HG03565 (cell line): ENCODE data around the gene C3orf33.

Experiments used
- ATAC-seq: cut with Tn5 transposase; IDR thresholded peaks from one replicate; pipeline ENCODE4 v1.9.1; 2021; ENCODE audit warnings: mild to moderate bottlenecking, moderate library complexity; ENCODE audit not compliant: unreplicated experiment

Gene C3orf33

DNA sequence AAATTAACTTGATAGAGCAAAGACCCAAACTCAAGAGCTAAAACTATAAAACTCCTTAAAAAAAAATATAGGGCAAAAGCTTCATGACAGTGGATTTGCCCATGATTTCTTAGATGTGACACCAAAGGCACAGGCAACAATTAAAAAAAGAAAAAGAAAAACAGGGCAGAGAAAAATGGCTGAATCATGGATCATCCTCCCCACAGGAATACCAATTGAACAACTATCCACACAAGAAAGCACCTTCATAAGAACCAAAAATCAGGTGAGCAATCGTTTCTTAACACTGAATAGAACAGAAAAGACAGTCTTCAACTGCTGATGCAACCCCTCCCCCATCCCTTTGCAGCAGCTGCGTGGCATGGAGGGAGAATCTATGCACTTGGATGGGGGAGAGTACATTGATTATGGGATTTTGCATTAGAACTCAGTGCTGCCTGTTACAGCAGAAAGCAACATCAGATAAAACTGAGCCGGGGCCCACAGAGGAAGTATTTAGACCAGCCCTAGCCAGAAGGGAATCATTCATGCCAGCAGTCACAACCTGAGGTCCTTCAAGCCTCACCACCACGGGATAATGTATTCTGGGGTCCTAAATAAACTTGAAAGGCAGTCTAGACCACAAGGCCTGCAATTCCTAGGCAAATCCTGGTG lies 15.7 kb downstream of the C3orf33 start:
- ATAC-seq: no peak

DNA sequence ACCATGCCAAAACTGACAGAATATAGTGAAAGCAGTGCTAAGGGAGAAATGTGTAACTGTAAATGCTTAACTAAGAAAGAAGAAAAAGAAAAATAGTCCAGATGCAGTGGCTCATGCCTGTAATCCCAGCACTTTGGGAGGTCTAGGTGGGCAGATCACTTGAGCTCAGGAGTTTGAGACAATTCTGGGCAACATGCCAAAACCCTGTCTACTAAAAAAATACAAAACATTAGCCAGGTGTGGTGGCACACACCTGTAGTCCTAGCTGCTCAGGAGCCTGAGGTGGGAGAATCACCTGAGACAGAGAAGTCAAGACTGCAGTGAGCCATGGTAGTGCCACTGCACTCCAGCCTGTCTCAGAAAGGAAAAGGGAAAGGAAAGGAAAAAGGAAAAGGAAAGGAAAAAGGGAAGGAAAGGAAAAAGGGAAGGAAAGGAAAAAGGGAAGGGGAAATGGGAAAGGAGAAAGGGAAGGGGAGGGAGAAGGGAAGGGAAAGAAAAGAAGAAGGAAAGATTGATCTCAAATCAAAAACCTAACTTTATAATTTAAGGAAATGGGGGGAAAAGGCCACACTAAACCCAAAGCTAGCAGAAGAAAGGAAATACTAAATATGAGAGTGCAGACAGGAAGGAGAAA lies 20.3 kb downstream of the C3orf33 start:
- no peak for ATAC-seq

DNA sequence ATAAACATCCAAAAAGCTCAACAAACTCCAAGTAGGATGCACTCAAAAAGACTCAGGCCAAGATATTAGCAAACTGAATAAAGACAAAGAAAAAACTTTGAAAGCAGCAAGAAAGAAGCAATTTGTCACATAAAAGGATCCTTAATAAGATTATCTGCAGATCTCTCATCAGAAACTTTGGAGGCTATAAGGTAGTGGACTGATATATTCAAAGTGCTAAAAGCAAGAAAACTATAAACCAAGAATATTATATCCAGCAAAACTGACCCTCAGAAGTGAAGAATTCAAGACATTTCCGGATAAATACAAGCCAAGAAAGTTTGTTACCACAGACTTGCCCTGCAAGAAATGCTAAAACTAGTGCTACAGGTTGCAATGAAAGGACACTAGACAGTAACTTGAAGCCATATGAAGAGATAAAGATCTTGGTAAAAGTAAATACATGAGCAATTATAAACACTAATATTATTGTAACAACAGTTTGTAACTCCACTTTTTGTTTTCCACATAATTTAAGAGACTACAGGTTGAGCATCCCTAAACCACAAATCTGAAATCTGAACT lies 23.6 kb downstream of the C3orf33 start:
- ATAC-seq: no peak

DNA sequence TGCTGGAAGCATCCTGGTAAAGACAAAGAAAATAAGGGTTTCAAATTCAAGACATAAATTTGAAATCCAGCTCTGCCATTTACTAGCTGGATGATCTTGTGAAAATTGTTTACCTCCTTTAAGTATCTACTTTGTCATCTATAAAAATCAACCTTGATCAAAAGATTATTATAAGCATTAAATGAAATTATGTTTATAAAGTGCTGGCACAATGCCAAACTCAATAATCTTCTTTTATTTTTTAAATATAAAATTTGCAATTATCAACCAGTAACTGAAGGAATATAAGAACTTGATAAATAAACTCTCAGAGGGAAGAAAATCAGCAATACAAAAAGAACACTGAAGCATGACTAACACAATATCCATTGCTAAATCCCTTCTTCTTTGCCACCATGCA lies 25.8 kb downstream of the C3orf33 start:
- no peak for ATAC-seq

DNA sequence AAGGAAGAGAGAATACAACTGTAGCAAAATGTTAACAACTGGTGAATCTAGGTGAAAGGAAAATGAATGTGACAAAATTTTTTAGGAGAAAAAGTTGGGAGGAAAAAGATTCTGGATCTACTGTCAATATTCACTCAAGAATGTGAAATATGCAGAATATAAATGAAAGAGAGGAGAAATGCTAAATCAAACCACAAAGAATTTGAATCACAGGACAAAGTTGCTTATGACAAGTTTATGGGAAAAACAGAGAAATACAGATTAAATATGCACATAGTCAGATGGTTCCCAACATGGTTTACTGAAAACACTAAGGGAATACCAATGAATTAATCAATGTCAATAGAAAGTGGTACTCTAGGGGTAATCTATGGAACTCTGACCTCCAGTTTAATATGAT lies 27.6 kb downstream of the C3orf33 start:
- no peak for ATAC-seq

DNA sequence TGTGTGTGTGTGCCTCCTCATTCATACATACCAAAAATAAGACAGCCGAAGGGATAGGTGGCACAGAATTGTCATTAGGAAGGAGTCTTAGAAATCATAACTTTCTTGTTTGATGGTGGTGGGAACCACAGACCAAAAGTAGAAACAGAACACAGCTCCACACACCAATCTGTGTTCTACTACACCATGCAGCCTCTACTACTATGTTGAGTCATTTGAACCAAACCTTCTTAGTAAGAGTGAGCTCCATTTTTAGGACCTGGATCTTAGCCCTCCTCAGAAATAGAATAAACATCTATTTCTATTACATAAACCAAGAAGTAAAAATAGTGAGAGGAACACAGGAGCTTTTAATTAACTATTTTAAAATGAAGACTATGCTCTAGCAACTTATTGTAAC lies 33.3 kb downstream of the C3orf33 start:
- peak; percentile 45 for ATAC-seq

DNA sequence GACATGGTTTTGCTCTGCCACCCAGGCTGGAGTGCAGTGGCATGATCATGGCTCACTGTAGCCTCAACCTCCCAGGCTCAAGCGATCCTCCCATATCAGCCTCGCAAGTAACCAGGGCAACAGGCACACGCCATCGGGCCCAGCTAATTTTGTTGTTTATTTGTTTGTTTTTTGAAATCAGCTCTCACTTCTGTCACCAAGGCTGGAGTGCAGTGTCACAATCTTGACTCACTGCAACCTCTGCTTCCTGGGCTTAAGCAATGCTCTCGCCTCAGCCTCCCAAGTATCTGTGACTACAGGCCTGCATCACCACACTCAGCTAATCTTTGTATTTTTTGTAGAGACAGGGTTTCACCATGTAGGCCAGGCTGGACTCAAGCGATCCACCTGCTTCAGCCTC lies 35.0 kb downstream of the C3orf33 start:
- ATAC-seq: no peak

DNA sequence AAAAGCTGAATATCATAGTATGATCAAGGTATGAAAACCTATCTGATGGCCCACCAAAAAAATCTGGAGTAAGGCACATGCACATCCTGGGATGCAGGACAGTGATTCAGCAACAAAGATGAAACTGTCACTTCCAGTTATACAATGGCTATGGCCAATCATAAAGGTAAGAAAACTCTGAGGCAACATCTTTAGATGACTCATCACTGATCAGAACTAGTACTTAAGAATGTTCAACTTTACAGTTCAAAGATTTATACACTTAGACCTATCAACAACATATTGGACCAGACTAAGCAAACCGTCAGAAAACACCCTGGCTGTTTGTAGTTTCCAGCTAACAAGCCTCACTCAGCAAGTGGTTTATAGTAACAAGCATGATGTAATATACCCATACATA lies 39.9 kb downstream of the C3orf33 start:
- ATAC-seq: no peak

DNA sequence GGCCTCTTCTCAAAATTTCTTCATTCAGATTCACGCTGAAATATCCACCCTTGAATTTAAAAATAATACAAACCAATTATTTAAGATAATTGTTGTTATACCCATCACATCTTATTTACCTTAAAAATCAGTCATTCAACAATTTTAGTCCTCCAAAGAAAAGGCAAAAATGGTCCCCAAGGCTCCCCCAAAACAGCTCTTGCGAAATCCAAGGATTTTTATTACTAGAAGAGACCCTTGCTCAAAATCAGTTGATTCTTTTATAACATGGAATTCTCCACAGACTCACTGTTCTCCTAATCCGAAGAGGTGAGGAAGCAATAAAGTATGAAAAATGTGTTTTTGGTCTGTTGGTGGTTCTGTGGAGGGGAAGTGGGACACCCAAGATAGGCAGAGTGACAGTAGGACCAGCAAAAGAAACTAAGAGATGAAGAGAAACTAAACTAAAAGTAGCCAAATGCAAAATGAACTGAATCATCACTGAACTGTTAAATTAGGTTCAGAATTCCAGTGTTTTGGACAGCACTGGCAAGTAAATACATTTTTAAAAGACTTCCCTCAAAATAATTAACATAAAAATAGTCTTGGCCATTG lies 42.1 kb downstream of the C3orf33 start:
- no peak for ATAC-seq

DNA sequence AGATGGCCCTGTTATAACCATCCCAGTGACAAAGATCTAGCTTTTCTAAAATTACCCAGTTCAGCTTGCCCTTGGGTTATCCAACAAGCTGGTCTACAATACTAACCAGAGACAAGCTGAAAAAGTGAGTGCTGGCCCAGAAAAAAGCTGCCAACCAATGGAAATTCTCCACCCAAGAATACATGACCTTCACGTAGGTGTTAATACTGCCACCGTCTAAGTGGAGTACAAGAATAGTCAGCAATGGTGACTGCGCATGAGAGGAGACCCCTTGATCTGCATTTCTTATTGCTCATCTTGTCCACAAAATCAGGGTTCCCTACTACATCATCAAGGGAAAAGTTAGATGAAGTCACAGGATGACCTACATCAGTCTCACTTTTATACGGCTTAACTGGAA lies 45.4 kb downstream of the C3orf33 start:
- no peak for ATAC-seq

DNA sequence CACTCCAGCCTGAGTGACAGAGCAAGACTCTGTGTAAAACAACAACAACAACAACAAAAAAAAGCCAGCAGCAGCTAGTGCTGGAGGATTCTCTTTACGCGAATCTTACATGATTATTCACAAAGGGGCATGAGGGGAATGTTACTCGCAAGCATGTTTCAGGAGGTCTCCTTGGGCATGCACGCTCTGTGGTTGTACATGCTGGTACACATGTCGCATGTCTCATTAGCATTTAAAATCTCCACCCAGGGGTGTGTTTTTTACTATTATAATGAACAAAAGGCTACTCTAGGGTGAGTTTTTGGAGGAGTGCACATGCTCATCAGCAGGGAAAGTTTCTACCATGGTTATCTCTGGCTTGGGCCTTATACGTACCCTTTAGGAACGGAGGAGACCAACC lies 48.5 kb downstream of the C3orf33 start:
- ATAC-seq: no peak

DNA sequence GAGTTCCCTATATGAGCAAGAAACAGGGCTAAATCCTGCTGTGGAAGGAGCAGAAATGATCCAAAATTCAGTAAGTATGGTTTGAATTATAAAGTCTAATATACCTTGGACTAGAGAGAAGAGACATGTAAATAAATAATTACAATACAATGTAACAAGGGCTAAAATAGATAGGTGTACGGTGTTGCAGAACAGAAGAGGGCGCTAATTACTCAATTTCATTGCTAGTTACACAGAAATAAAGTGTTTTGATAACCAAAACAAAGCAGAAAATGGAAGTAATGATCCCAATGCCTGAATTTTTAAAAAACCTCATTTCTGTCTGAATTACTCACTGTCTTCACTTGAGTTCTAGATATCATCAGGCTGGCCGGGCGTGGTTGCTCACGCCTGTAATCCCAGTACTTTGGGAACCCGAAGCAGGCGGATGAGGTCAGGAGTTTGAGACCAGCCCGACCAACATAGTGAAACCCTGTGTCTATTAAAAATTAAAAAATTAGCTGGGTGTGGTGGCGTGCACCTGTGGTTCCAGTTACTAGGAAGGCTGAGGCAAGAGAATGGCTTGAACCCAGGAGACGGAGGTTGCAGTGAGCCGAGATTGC lies 52.9 kb downstream of the C3orf33 start:
- ATAC-seq: peak; percentile 57

DNA sequence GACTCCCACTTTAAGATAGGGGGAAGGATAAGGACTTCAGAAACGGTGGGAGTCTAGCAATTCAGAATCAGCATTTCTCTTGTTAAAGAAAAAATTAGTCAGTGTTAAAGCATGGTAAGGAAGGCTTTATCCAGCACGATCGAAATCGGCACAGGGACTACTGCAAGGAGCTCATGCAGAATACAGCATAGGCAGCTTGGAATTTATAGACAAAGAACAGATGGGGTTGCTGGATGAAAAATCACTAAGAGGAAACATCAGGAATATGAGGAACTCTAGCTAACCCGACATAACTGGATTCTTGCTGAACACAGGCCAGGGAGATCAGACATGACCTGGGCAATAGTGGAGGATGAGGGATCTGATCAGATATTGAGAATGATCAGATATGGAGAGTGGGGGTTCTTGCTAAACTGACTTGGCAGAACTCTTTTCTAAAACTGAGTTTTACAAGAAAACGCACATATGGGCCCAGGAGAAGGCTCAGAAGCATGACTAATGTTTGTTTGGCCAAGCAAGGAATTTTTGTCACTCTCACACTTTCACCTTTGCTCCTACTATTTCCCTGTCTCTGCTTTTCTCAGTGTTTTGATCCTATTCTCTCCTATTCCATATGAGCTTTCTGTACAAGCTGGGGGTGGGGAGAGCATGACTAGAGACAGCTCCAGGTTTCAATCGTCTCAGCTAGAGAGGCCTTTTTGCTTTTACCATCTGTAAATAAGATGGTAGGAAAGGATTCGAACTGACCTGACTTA lies 57.3 kb downstream of the C3orf33 start:
- ATAC-seq: no peak

DNA sequence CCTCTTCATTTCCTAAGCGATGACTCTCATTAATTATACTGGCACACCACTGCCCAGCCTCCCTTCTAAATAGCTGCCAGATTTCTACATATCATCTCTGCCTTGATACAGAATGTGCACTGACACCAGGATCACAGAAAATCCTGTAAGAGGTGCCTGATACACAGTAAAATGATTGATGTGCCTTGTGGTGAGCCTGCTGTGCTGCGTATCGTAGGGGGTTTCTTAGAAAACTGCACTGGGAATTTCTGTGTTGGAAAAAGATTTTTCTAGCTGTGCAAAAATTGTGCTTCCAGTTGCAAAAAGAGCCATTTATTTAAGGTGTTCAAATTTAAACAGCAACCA lies 58.2 kb downstream of the C3orf33 start:
- no peak for ATAC-seq

DNA sequence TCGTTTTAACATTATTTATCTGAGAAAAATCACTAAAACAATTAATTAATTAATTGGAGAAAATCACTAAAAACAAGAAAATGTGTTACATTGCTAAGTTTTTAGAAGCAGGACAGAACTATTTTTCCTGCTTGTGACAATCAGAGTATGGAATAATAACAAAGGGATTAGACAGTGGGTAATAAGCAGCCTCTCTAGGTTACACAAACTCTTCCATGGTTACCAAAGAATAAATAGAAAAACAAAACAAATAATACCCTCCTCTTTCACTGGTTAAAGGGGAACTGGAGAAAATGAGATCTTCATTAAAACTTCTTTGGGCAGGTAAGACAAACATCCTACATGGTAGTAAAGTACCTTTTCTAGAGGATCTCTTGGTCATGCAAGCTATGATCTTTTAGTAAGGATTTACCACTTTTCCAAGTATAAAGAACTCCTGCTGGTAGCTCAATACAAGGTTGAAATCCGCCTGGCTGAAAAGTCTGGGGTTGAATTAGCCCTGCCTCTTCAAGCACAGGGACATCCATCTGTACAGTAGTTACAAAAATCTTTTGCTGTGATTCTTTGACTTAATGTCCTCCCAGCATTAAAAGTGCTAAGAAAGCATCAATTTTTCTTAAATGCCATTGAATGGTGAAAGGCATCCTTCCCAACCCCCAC lies 58.7 kb downstream of the C3orf33 start:
- ATAC-seq: no peak

DNA sequence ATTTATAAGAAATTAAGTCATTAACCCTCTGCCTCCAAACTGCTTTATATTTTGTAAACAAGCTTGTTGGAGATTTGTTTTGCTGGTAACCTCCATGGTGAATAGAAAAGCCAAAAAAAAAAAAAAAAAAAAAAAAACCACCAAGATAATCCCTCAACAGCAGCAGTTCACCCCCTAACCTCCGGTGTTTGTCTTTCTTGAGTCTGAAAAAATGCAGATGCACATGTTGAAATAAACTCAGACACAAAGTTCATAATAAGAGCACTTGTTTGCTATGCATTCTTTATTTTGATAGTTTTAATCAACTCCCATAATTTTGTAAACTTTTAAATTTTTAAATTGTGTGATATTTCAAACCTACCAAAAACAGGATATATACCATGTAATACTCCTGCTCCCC lies 59.4 kb downstream of the C3orf33 start:
- ATAC-seq: no peak

DNA sequence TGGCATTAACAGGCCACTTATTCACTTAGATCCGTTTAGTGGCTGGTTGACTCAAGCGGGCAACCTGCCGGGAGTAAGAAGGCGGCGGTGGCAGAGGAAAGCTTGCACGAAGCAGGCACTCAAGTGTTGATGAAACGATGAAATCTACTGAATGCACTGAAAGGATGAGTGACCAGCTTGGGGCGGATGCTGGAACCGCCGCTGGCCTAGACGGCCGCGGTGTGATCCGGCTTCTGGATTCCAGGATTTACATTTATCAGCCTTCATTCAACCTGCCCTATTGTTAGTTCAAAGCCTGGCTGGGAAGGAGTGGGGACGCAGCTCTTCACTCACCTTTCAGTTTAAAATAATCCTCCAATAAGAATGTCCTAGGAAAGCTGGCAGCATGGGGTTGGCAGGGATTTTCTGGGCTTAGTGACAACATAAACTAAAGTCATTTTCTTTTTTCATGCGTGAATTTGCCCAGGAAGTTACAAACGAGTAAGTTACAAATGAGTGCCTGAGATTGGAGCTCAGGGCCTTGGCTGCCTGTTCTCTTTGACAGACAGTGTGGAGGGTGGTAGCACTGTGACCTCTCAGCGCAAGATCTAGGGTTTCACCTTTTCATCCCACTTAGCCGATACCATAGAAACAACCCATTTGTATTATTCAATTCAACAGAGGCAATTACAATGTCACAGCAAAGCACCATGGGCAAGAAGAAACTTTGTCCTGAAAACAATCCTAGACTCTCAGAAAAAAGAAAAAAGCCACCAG lies 60.1 kb downstream of the C3orf33 start:
- ATAC-seq: no peak

DNA sequence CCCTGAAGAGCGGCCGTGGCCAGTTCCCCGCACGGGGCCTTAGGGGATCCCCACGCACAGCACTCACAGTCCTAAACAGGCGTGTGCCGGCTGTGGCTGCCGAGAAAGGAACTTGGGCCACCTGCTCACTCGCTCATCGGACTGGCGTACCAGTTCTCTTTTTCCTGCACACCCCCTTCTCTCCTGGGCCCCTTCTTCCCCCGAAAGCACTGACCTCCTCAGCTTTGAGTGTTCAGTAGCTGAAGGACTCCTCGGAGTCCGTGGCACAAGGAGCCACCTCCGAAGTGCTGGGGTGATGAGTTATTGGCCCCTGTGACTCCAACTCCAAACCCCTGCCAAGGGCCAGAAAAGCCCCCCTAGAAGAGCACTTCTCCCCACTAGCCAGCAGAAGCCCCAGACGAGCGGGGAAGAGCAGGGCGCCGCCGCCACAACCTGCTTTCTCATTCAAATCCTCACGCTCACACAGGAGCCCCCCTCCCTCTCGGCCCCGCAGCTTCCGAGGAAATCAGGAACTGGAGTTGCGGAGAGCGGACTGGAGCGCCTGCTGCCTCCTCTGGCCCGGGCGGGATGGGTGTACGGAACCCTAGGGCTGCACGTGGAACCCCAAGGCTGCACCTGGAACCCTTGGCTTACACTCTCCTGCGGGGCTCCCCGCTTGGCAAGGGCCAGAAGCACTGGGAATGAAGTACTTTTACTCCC lies 61.3 kb downstream of the C3orf33 start, which contains the start of gene PLCH1:
Gene PLCH1, minus strand, starts transcription at position 446 of the 699 bp plus-strand sequence. CDS start 40,847 bp downstream, outside the sequence.
- ATAC-seq: peak; percentile 16

DNA sequence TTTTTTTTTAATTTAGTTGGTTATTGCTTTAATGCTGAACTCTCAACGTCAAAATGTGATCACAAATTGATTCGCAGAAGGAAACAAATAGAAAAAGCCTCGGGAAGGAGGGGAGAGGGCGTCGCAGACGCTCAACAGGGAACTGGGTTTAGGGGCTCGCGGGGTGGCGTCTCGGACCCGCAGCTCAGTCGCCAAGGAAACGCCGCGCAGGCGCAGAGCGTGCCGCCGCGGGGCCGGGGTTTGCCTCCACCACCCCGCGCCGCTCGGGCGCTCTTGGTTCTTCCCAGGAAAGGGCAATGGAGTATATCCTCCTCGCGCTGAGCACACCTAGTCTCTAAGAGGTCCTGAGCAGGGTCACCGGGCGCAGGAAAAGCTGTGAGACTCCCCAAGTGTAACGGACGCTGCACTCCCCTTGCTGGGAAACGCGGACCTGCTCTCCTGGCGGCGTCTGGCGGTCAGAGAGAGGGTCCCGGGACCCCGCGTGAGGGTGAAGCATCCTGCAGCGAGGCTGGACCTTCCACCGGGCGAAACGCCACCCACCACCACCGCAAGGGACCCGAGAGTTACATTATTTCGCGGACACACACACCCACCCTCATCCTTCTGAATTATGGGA lies 62.0 kb downstream of the C3orf33 start:
- peak; percentile 54 for ATAC-seq
